ENCODE measurements around the gene MSANTD2. TPM values are rescaled to one million over a fixed set of nuclear protein-coding genes. Genes with fewer than 3 reads are reported as not detected.

Gene MSANTD2
- total RNA-seq, 3 donors from 2014 or later, result 7.2 to 13.6 (median 8.4) TPM

GRCh38 chr11:124752471-124753102 lies 47.6 kb downstream of the MSANTD2 start:
- intact Hi-C loops (cut with DNase I, micrococcal nuclease), result no loop called here
- no peak overlapping the region for H3K4me3 ChIP-seq
- ATAC-seq (no peak), DNase-seq (no peak)
- H3K9me3 ChIP-seq, result no peaks in the 10 kb centered on the region
- peaks cover 24% of the 10 kb centered on the region for H3K4me1 ChIP-seq (ENCODE audit: low read depth)
- no peak for TF ChIP-seq CTCF (IDR thresholded peaks at IDR 0.05)
- no peaks in the 10 kb centered on the region for H3K36me3 ChIP-seq (ENCODE audit: low read depth)

DNA sequence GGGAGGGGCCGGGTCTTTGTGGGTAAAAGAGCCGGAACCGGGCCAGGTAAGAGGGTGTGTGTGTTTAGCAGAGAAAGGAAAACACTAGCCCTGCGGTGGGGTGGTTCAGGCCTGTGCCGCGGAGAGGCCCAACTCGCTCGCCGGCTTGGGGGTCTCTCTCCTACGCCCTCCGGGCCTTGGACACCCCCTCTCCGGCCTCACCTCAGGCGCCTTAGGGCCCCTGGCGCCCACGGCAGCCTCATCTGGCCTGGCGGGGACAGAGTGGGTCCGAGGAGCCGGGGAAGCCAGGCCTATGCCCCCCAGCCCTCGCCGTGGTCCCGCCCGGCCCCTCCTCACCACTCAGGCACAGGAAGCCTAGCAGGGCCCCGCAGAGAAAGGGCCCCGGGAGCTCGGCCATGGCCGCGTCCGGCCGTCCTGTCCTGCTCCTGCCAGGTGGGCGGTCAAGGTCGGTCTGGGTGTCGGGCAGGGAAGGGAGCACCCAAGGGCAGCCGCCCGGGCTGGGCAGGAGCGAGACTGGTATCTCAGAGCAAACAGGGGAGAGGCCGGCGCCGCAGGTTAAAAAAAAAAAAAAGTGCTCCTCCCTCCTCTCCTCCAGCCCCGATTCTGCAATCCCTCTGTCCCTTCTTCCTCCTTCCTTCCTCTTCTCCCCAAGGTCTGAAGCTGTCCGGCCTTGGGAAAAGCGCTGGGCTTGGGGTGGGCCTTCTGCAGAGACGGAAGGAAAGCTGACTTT lies 48.3 kb downstream of the MSANTD2 start, which contains the start of gene VSIG2:
Gene VSIG2, minus strand, starts transcription at position 515 of the 730 bp plus-strand sequence. Its CDS starts 118 bp downstream, at position 397.
- intact Hi-C loops (cut with DNase I, micrococcal nuclease), result no loop called here
- peak; percentile 77 for ATAC-seq
- no peak for TF ChIP-seq CTCF (IDR thresholded peaks at IDR 0.05)
- peak; percentile 73 to 79 (median 75) for DNase-seq
- Histone ChIP-seq H3K9me3 (no peaks in the 10 kb centered on the region), H3K4me1 (ENCODE audit: low read depth) (peaks cover 27% of the 10 kb centered on the region), H3K4me3 (peak within 1 kb of the TSS; percentile 38), H3K36me3 (ENCODE audit: low read depth) (no peaks in the 10 kb centered on the region)

- H3K9me3 ChIP-seq, result no peaks in the 10 kb centered on the region
- peak overlapping the region; percentile 38 for H3K4me3 ChIP-seq
- DNase-seq (peak in 2 of 3 donors; percentile 48 to 61), ATAC-seq (no peak)
- TF ChIP-seq CTCF (IDR thresholded peaks at IDR 0.05), result no peak
- no peaks in the 10 kb centered on the region for H3K36me3 ChIP-seq (ENCODE audit: low read depth)
- intact Hi-C loops (cut with DNase I, micrococcal nuclease), result no loop called here
- peaks cover 30% of the 10 kb centered on the region for H3K4me1 ChIP-seq (ENCODE audit: low read depth)
These were observed 48.8 kb downstream of the MSANTD2 start for GRCh38 chr11:124751391-124751740.

DNA sequence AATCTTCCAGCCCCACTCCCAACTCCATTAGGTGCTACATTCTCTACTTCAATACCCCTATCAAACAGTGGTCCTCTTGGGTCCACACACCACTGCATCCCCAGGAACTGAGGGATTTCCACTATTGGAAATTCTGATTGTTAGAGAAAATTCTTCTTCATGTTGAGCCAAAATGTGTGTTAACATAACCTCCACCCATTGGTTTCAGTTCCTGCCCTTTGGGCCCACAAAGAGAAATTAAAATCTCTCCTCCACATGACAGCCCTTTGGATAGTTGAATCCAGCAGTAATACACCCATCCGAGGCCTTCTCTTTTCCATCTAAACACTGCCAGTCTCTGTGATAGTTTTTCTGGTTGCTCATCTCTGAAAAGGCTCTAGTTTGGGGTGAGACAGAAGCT lies 50.3 kb downstream of the MSANTD2 start:
- no peaks in the 10 kb centered on the region for H3K9me3 ChIP-seq
- ATAC-seq (no peak), DNase-seq (no peak)
- peaks cover 30% of the 10 kb centered on the region for H3K4me1 ChIP-seq (ENCODE audit: low read depth)
- H3K4me3 ChIP-seq, result no peak overlapping the region
- intact Hi-C loops (cut with DNase I, micrococcal nuclease), result no loop called here
- no peak for TF ChIP-seq CTCF (IDR thresholded peaks at IDR 0.05)
- no peaks in the 10 kb centered on the region for H3K36me3 ChIP-seq (ENCODE audit: low read depth)

DNA sequence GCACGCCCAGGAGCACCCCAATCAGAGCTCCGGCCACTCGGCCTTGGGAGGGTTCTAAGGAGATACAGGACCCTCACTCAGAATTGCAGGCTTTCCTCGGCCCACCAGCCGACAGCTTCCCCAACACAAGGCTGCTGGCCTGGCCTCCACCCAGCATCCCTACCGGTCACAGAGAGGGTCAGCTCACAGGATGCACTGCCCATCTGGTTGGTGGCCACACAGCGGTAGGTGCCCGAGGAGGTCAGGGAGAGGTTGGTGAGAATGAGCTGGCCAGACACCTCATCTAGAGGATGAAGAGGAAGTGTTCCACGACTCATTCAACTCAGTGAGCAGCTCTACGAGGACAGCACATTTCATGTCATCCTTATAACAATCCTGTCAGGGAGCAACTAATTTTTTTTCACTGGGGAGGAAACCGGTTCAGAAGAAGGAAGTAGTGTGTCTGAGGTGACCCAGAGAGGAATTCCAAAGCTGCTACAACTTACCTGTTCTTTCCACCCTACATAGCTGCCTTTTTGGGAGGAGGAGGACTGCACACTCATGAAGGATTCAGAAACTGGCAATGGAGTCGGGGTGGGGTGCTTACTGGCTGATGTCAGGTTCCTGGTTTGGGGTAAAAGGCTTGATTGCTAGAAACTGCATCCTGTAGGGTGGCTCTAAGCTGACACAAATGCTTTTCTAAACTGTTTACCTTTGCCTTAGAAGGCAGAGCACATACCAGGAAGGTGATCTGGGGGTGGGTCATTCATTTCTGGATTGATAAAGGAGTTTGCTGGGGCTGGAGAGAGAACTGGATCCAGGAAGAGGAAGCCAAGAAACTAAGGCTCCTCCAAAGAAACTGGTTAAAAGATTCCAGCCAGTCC lies 51.5 kb downstream of the MSANTD2 start:
- intact Hi-C loops (cut with DNase I, micrococcal nuclease), result no loop called here
- peak; percentile 47 to 62 (median 54) for DNase-seq

More for the DNA sequence above, 51.5 kb downstream of the MSANTD2 start:
- Histone ChIP-seq H3K36me3 (ENCODE audit: low read depth) (no peaks in the 10 kb centered on the region), H3K4me3 (no peak overlapping the region), H3K4me1 (ENCODE audit: low read depth) (peaks cover 30% of the 10 kb centered on the region), H3K9me3 (no peaks in the 10 kb centered on the region)
- TF ChIP-seq CTCF (IDR thresholded peaks at IDR 0.05), result no peak
- peak; percentile 26 for ATAC-seq
